ENCODE data around the gene PM20D2.

The PM20D2 gene

GRCh38 chr6:89146718-89147700, 1.2 kb downstream of the PM20D2 start:
- DNase-seq: peak in 1 of 2 experiments; percentile 11

- peak; percentile 13 to 35 for DNase-seq
Measured at GRCh38 chr6:89148016-89148750, 2.3 kb downstream of the PM20D2 start.

- DNase-seq: no peak
Measured at GRCh38 chr6:89154131-89154530, 8.3 kb downstream of the PM20D2 start.

- DNase-seq: no peak
Measured at GRCh38 chr6:89160331-89161092, 14.7 kb downstream of the PM20D2 start.

GRCh38 chr6:89161326-89162046, 15.6 kb downstream of the PM20D2 start:
- no peak for DNase-seq

- DNase-seq: no peak
Measured at GRCh38 chr6:89162047-89162371, 16.2 kb downstream of the PM20D2 start.

- no peak for DNase-seq
Measured at GRCh38 chr6:89172131-89172530, 26.3 kb downstream of the PM20D2 start.

- no peak for DNase-seq
Measured at GRCh38 chr6:89173634-89174033, 27.8 kb downstream of the PM20D2 start.

GRCh38 chr6:89180112-89180511, 34.3 kb downstream of the PM20D2 start:
- DNase-seq: no peak

- no peak for DNase-seq
Measured at GRCh38 chr6:89180971-89181370, 35.1 kb downstream of the PM20D2 start.

GRCh38 chr6:89183294-89183693, 37.4 kb downstream of the PM20D2 start:
- DNase-seq: no peak

- DNase-seq: no peak
Measured at GRCh38 chr6:89184344-89184743, 38.5 kb downstream of the PM20D2 start.

- no peak for DNase-seq
Measured at GRCh38 chr6:89186762-89187161, 40.9 kb downstream of the PM20D2 start.

- DNase-seq: no peak
Measured at GRCh38 chr6:89187504-89187903, 41.6 kb downstream of the PM20D2 start.

- DNase-seq: no peak
Measured at GRCh38 chr6:89190741-89191140, 44.9 kb downstream of the PM20D2 start.

GRCh38 chr6:89194559-89194958, 48.7 kb downstream of the PM20D2 start:
- DNase-seq: no peak

GRCh38 chr6:89197141-89197540, 51.3 kb downstream of the PM20D2 start:
- DNase-seq: no peak

GRCh38 chr6:89198235-89198634, 52.4 kb downstream of the PM20D2 start:
- no peak for DNase-seq

GRCh38 chr6:89199579-89199978, 53.7 kb downstream of the PM20D2 start:
- DNase-seq: no peak

- no peak for DNase-seq
Measured at GRCh38 chr6:89200706-89201215, 54.9 kb downstream of the PM20D2 start.

GRCh38 chr6:89204096-89204495, 58.2 kb downstream of the PM20D2 start:
- DNase-seq: no peak

- DNase-seq: no peak
Measured at GRCh38 chr6:89205819-89206218, 60.0 kb downstream of the PM20D2 start.
